ENCODE data around the gene CHRNA4. TPM values are rescaled to one million over a fixed set of nuclear protein-coding genes. Genes with fewer than 3 reads are reported as not detected.
"Not testable (repeated sequence)": the region's sequence is repeated elsewhere in the genome, so short reads cannot be mapped to it uniquely, and the experiment has no call there.

CHRNA4 gene
- total RNA-seq, 1 donor from 2014 or later = 1.8 TPM

GRCh38 chr20:63337786-63338420 is 23.2 kb downstream of the CHRNA4 start:
- Mint-ChIP-seq H3K4me1 (ENCODE audit: unreplicated experiment) (peaks cover 17% of the 10 kb centered on the region), H3K4me3 (no peak overlapping the region), H3K36me3 (no peaks in the 10 kb centered on the region), H3K27ac (no peak overlapping the region), H3K27me3 (peaks cover 11% of the 10 kb centered on the region), H3K9me3 (peaks cover 4% of the 10 kb centered on the region)
- no peak for DNase-seq (ENCODE audit: extremely low spot score, unreplicated experiment)
- TF ChIP-seq CTCF (conservative IDR thresholded peaks at IDR 0.05) = no peak

GRCh38 chr20:63336232-63336752 is 24.9 kb downstream of the CHRNA4 start:
- DNase-seq (ENCODE audit: extremely low spot score, unreplicated experiment) = no peak
- Mint-ChIP-seq H3K36me3 (peaks cover 4% of the 10 kb centered on the region), H3K4me3 (no peak overlapping the region), H3K27ac (no peak overlapping the region), H3K27me3 (peaks cover 7% of the 10 kb centered on the region), H3K9me3 (peaks cover 11% of the 10 kb centered on the region), H3K4me1 (ENCODE audit: unreplicated experiment) (peaks cover 21% of the 10 kb centered on the region)
- TF ChIP-seq CTCF (conservative IDR thresholded peaks at IDR 0.05) = no peak

GRCh38 chr20:63335711-63336110 is 25.4 kb downstream of the CHRNA4 start:
- peaks cover 4% of the 10 kb centered on the region for H3K36me3 Mint-ChIP-seq
- no peak overlapping the region for H3K27ac Mint-ChIP-seq
- no peak for DNase-seq (ENCODE audit: extremely low spot score, unreplicated experiment)
- no peak for TF ChIP-seq CTCF (conservative IDR thresholded peaks at IDR 0.05)
- peaks cover 7% of the 10 kb centered on the region for H3K27me3 Mint-ChIP-seq
- H3K4me3 Mint-ChIP-seq = no peak overlapping the region
- H3K4me1 Mint-ChIP-seq (ENCODE audit: unreplicated experiment) = peaks cover 21% of the 10 kb centered on the region
- peaks cover 11% of the 10 kb centered on the region for H3K9me3 Mint-ChIP-seq

- H3K4me3 Mint-ChIP-seq; H3K36me3 Mint-ChIP-seq; H3K27me3 Mint-ChIP-seq; DNase-seq (ENCODE audit: extremely low spot score, unreplicated experiment); H3K27ac Mint-ChIP-seq: not testable (repeated sequence)
- H3K9me3 Mint-ChIP-seq = peaks cover 11% of the 10 kb centered on the region
- peaks cover 21% of the 10 kb centered on the region for H3K4me1 Mint-ChIP-seq (ENCODE audit: unreplicated experiment)
Observed at GRCh38 chr20:63335060-63335459, 26.1 kb downstream of the CHRNA4 start.

GRCh38 chr20:63334356-63334755 is 26.8 kb downstream of the CHRNA4 start:
- Mint-ChIP-seq H3K9me3 (peaks cover 11% of the 10 kb centered on the region), H3K36me3 (peaks cover 4% of the 10 kb centered on the region), H3K27me3 (peaks cover 7% of the 10 kb centered on the region), H3K4me1 (ENCODE audit: unreplicated experiment) (peaks cover 21% of the 10 kb centered on the region), H3K4me3 (no peak overlapping the region), H3K27ac (peak overlapping the region; percentile 82)
- TF ChIP-seq CTCF (conservative IDR thresholded peaks at IDR 0.05) = no peak
- no peak for DNase-seq (ENCODE audit: extremely low spot score, unreplicated experiment)

GRCh38 chr20:63333241-63333836 is 27.8 kb downstream of the CHRNA4 start:
- peaks cover 21% of the 10 kb centered on the region for H3K4me1 Mint-ChIP-seq (ENCODE audit: unreplicated experiment)
- no peak for DNase-seq (ENCODE audit: extremely low spot score, unreplicated experiment)
- peaks cover 11% of the 10 kb centered on the region for H3K9me3 Mint-ChIP-seq

More at GRCh38 chr20:63333241-63333836, 27.8 kb downstream of the CHRNA4 start:
- Mint-ChIP-seq H3K27me3 (peaks cover 3% of the 10 kb centered on the region), H3K27ac (peak overlapping the region; percentile 82), H3K4me3 (peak overlapping the region; percentile 14), H3K36me3 (peaks cover 4% of the 10 kb centered on the region)
- no peak for TF ChIP-seq CTCF (conservative IDR thresholded peaks at IDR 0.05)

Data from type B pancreatic cell (in vitro differentiated cells).